ENCODE results near the gene KRTAP5-7.
"Not testable (repeated sequence)": the region's sequence is repeated elsewhere in the genome, so short reads cannot be mapped to it uniquely, and the experiment has no call there.

The KRTAP5-7 gene, protein sequence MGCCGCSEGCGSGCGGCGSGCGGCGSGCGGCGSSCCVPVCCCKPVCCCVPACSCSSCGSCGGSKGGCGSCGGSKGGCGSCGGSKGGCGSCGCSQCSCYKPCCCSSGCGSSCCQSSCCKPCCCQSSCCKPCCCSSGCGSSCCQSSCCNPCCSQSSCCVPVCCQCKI

DNA sequence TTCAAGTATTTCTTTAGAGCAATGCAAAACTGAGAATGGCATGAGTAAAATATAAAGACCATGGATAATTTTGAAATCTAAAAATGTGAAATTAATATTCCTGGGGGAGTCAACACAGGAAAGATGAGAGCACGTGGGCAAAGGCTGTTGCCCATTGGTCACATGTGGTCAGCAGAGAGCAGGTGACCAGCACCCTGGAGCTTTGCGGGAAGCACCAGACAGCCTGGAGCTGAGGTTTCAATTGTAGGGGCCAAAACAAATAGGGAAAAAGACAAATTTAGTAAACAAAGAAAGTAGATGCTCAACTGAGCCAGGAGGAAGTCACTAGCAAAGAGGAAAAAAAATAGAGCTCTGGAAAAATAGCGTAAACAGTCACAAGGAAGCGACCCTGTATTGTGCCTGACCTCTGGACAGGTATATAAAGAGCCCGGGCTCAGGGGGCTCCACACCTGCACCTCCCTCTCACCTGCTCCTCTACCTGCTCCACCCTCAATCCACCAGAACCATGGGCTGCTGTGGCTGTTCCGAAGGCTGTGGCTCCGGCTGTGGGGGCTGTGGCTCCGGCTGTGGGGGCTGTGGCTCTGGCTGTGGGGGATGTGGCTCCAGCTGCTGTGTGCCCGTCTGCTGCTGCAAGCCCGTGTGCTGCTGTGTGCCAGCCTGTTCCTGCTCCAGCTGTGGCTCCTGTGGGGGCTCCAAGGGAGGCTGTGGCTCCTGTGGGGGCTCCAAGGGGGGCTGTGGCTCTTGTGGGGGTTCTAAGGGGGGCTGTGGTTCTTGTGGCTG lies at the start of gene KRTAP5-7:
KRTAP5-7 (plus strand) TSS at position 472 of the 780 bp plus-strand sequence; CDS start at position 506, 34 bp downstream.
- not testable (repeated sequence) for DNase-seq (ENCODE audit: low spot score)

DNA sequence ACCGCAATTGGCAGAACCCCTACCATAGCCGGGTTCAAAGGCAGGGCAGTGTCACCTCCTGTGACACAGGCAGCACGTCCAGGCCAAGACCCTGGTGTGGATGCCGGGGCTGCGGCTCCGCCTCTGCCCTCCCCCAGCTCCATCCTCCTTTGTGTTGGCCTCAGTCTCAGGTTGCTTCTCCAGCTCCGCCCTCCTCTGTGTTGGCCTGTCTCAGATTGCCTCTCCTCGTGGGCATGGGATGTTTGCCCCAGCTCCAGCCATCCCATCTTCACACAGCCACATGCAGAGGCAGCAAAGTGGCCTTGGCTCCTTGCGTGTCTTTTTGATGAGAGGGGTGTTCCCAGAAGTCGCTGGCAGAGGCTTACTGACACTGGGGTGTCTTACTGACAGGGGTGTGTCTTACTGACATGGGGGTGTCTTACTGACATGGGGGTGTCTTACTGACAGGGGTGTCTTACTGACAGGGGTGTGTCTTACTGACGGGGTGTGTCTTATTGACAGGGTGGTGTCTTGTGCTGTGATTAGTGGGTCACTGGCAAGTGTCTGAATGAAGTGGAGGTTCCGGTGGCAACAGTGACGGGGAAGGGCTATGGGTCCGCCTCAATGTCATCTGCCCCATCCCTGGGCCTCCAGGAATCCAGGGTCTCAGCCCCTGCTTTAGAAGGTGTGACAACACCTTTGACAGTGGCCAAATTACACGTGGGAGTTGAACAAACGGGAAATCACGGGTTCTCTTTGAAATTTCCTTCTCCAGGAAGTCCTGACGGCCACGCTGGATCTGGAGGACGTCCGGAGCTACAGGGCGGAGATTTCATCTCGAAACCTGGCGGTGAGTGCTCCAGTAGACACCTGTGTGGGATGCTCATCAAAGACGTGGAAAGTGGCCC lies 49.2 kb upstream of the KRTAP5-7 start:
- DNase-seq (ENCODE audit: low spot score) = no peak

DNA sequence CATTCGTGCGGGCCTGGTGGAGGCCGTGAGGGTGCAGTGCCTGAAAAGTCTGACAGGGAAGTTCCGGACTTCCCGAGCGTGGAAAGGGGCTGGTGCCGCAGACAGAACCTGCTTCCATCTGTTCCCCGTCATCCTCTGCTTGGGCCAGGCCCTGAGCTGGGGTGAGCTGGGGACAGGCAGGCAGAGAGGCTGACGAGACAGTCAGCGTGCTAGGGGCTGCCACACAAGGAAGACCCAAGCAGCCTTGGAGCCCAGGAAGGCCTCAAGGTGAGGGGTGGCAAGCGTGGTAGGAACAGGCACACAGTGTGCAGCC lies 48.6 kb upstream of the KRTAP5-7 start:
- no peak for DNase-seq (ENCODE audit: low spot score)

DNA sequence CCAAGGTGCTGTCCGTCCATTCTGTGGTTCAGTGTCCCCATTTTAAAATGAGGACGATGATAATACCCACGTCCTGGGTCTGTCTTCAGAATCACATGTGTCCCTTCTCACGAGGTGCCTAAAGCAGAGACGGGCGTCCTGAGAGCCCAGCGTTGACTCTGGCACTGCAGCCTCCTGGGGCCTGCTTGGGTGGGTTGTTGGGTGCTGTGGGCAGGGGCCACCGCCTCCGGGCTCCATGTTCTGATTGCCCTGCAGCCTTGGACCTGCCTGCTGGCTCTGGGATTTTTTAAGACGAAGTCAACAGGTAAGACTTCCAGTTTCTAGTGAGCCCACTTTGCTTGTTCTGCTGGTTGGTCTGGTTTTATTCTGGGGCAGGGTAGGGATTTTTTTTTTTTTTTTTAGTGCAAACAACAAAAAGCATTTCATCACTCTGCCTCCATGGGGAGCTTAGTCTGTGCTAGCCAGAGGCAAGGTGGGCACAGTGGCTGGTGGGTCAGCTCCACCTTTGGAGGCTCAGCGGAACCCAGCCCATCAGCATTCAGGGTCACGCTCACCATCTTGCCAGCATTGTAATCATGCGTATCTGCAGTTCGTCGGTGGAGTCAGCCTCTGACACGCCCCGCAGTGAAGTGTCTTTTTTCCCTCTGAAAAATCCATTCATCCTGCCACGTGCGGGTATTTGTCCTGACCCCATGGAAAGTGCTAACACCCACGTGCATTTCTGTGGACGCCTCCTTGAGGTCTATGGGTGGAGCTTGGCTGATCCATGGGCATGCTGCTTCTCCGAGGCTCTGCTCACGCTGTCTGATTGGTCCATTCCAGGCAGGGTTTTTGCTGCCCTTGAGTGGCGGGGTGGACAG lies 45.7 kb upstream of the KRTAP5-7 start:
- DNase-seq (ENCODE audit: low spot score) = no peak

- DNase-seq (ENCODE audit: low spot score) = no peak
These were observed 44.9 kb upstream of the KRTAP5-7 start for GRCh38 chr11:71482216-71482615.

- no peak for DNase-seq (ENCODE audit: low spot score)
These were observed 44.2 kb upstream of the KRTAP5-7 start for GRCh38 chr11:71482746-71483364.

DNA sequence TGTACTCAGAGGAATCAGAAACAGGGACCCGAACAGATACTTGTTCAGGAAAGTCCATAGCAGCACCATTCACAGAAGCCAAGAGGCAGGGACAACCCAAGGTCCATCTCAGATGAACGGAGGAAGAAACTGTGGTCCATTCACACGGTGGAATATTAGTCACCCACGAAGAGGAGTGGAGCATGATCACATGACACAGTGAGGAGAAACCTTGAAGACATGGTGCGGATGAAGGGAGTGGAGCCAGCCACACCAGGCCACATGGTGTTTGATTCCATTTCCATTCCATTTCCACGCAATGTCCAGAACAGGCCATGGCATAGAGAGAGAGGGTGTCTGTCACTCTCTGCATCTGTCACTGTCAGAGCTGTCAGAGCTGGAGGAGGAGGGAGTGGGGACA lies 43.4 kb upstream of the KRTAP5-7 start:
- no peak for DNase-seq (ENCODE audit: low spot score)

- DNase-seq (ENCODE audit: low spot score) = no peak
These were observed 42.6 kb upstream of the KRTAP5-7 start for GRCh38 chr11:71484248-71485062.

GRCh38 chr11:71485063-71485399 lies 42.0 kb upstream of the KRTAP5-7 start:
- no peak for DNase-seq (ENCODE audit: low spot score)

- no peak for DNase-seq (ENCODE audit: low spot score)
These were observed 41.6 kb upstream of the KRTAP5-7 start for GRCh38 chr11:71485466-71485865.

DNA sequence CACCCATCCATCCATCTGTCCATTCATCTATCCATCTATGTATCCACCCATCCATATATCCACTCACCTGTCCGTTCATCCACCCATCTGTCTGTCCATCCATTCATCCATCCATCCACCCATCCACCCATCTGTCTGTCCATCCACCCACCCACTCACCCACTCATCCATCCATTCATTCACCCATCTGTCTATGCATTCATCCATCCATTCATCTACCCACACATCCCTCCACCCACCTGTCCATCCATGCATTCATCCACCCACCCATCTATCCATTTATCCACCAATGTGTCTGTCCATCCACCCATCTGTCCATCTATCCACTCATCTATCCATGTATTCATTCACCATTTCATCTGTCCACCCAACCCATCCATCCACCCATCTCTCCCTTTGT lies 40.7 kb upstream of the KRTAP5-7 start:
- DNase-seq (ENCODE audit: low spot score) = no peak

- no peak for DNase-seq (ENCODE audit: low spot score)
These were observed 38.3 kb upstream of the KRTAP5-7 start for GRCh38 chr11:71488681-71489270.

GRCh38 chr11:71489311-71490043 lies 37.6 kb upstream of the KRTAP5-7 start:
- no peak for DNase-seq (ENCODE audit: low spot score)

DNA sequence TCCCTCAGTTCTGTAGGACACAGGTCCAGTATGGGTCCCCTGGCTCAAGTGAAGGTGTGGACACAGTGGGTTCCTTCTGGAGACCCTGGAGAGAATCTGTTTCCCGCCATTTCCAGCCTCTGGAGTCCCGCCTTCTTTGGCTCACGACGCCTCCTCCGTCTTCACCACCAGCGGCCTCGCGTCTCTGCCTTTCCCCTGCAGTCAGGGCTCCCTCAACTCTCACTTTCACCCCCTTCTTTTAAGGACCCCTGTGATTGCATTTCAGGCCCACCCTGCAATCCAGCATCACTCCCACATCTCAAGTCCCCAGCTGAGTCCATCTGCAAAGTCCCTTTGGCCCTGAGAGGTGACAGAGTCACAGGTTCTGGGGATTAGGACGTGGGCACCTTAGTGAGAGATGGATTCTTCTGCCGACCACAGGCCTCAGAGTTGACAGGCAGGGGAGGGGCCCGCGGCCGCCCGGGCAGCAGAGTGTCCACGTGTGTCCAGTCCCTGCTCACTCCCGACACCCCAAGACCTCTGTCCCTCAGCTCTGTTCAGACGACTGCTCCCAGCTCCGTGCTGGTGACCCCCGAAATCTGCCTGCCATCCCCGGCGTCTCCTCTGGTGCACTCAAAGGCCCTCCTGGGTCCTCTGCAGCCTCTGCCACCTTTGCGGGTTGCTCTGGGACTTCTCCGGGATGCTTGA lies 36.9 kb upstream of the KRTAP5-7 start:
- DNase-seq (ENCODE audit: low spot score) = no peak

GRCh38 chr11:71490731-71491390 lies 36.2 kb upstream of the KRTAP5-7 start:
- DNase-seq (ENCODE audit: low spot score) = no peak

DNA sequence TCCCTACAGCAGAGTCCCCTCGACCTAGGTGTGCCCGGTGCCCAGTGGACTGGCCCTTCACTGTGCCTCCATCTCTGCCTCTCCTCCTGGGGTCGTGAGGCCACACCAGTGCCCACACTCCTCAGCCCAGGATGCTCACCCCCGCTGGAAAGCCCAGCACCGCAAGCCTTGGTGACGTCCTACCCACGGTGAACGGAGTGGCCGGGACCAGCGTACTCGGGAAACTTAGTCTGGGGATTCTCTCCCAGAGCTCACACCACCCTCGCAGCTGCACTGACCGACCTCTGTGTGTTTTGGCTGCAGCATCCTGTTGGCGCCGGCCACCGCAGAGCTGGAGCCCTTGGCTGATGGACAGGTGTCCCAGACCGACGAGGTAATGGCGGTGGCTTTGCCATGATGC lies 35.5 kb upstream of the KRTAP5-7 start:
- DNase-seq (ENCODE audit: low spot score) = no peak

GRCh38 chr11:71491940-71492339 lies 35.1 kb upstream of the KRTAP5-7 start:
- no peak for DNase-seq (ENCODE audit: low spot score)

Data from D341Med (cell line).